IMR-90 (cell line): ENCODE results near the gene ZNF763.

Experiments used
- CEBPB ChIP-seq: IDR thresholded peaks from 2 replicates; pipeline ENCODE4 v1.6.1; 2012; ENCODE audit warnings: low read depth, low read length, improper control_type of control experiment
- MAZ ChIP-seq: IDR thresholded peaks from 2 replicates; pipeline ENCODE4 v1.6.1; 2012; ENCODE audit warnings: low read depth, mild to moderate bottlenecking, low read length, improper control_type of control experiment, moderate library complexity, borderline replicate concordance
- MXI1 ChIP-seq: IDR thresholded peaks from 2 replicates; pipeline ENCODE4 v1.6.1; 2012; ENCODE audit warnings: low read depth, mild to moderate bottlenecking, low read length, moderate library complexity, borderline replicate concordance
- POLR2A ChIP-seq: IDR thresholded peaks from 2 replicates; pipeline ENCODE4 v1.6.1; 2012; ENCODE audit warnings: mild to moderate bottlenecking, low read depth, low read length
- RAD21 ChIP-seq: IDR thresholded peaks from 2 replicates; pipeline ENCODE4 v1.6.1; 2012; ENCODE audit warnings: low read length, improper control_type of control experiment
- TF ChIP-seq, protein P1 (sequence below): conservative IDR thresholded peaks from 2 replicates; pipeline ENCODE4 v1.5.1; 2012; ENCODE audit warnings: mild to moderate bottlenecking, low read depth, low read length, improper control_type of control experiment
- TF ChIP-seq, protein P2 (sequence below): fragments of 150-350 bp; IDR thresholded peaks from 2 replicates; pipeline ENCODE4 v1.6.1; 2017; ENCODE audit warnings: mild to moderate bottlenecking, antibody characterized with exemption, low read length, low read depth

DNA sequence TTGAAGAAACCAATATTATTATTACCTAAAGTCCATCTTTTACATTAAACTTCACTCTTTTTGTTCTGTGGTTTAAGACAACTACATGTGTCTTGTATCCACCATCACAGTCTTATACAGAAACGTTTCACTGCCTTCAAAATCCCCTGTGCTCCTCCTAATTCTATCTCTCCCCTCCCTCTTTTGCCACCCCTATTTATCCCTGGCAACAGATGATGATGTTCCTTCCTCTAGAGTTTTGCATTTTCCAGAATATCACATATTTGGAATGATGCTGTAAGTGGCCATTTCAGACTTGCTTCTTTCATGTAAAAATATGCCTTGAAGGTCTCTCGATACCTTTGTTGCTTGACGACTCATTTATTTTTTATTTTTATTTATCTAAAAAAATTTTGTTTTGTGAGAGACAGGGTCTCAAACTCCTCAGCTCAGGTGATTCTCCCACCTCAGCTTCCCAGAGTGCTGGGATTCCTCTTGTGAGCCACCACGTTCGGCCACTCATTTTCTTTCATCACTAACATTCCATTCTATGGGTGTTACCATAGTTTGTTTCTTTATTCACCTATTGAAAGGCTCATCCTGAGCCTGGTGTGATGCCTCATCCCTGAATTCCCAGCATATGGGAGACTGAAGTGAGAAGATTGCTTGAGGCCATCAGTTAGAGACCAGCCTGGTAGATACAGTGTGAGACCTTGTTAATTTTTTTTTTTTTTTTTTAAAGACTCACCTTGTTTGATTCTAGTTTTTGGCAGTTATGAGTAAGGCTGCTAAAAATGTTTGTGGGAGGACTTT lies 8.4 kb downstream of the ZNF763 start:
- TF ChIP-seq CEBPB (no peak), POLR2A (no peak), MAZ (no peak), MXI1 (no peak), RAD21 (no peak)
- TF ChIP-seq, protein P1, sequence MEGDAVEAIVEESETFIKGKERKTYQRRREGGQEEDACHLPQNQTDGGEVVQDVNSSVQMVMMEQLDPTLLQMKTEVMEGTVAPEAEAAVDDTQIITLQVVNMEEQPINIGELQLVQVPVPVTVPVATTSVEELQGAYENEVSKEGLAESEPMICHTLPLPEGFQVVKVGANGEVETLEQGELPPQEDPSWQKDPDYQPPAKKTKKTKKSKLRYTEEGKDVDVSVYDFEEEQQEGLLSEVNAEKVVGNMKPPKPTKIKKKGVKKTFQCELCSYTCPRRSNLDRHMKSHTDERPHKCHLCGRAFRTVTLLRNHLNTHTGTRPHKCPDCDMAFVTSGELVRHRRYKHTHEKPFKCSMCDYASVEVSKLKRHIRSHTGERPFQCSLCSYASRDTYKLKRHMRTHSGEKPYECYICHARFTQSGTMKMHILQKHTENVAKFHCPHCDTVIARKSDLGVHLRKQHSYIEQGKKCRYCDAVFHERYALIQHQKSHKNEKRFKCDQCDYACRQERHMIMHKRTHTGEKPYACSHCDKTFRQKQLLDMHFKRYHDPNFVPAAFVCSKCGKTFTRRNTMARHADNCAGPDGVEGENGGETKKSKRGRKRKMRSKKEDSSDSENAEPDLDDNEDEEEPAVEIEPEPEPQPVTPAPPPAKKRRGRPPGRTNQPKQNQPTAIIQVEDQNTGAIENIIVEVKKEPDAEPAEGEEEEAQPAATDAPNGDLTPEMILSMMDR = no peak
- TF ChIP-seq, protein P2, sequence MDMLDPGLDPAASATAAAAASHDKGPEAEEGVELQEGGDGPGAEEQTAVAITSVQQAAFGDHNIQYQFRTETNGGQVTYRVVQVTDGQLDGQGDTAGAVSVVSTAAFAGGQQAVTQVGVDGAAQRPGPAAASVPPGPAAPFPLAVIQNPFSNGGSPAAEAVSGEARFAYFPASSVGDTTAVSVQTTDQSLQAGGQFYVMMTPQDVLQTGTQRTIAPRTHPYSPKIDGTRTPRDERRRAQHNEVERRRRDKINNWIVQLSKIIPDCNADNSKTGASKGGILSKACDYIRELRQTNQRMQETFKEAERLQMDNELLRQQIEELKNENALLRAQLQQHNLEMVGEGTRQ = no peak
